PC-3 (cell line): ENCODE measurements around the gene CD8B2. TPM values are rescaled to one million over a fixed set of nuclear protein-coding genes. Genes with fewer than 3 reads are reported as not detected.

Experiments
- ATAC-seq: fragments of 200-7000 bp; cut with Tn5 transposase; 2 replicates; pipeline ENCODE4 v1.9.1; 2020; ENCODE audit warnings: mild to moderate bottlenecking, moderate library complexity
- BruUV-seq: library from RNA; stranded (reverse); fragments of 400-500 nt; replicated peaks from 2 replicates; lab custom pipeline; 2021; lab: Mats Ljungman, UMichigan
- CTCF ChIA-PET: fragments of 300-600 bp; sonication (Branson Sonifier 250); formaldehyde crosslinking; loops from one replicate; lab custom pipeline; 2022; ENCODE audit warnings: antibody characterized with exemption; lab: Charles Lee
- POLR2A ChIA-PET: fragments of 300-600 bp; sonication (Branson Sonifier 250); formaldehyde crosslinking; loops from one replicate; lab custom pipeline; 2022; ENCODE audit warnings: antibody characterized with exemption; ENCODE audit not compliant: unreplicated experiment; lab: Charles Lee
- DNase-seq: peaks from one replicate; pipeline ENCODE4 v3.0.0-alpha.2; 2015
- H2AFZ ChIP-seq: fragments of 300-600 bp; sonication (generic); 2 replicates; pipeline ENCODE4 v1.6.0; 2016; ENCODE audit warnings: antibody characterized with exemption, low read length
- H3F3A ChIP-seq: fragments of 300-600 bp; sonication (generic); one replicate; pipeline ENCODE4 v1.6.0; 2017; ENCODE audit warnings: antibody characterized with exemption, low read length, control low read depth, mild to moderate bottlenecking; ENCODE audit not compliant: unreplicated experiment
- H3K27ac ChIP-seq: fragments of 300-600 bp; sonication (generic); 2 replicates; pipeline ENCODE4 v1.5.1; 2016; ENCODE audit warnings: mild to moderate bottlenecking, low read length
- H3K27me3 ChIP-seq: fragments of 300-600 bp; sonication (generic); 2 replicates; pipeline ENCODE4 v1.6.1; 2016; ENCODE audit warnings: low read length, mixed read lengths
- H3K36me3 ChIP-seq: fragments of 300-600 bp; sonication (generic); 2 replicates; pipeline ENCODE4 v1.6.1; 2016; ENCODE audit warnings: low read depth, mixed run types, low read length, mixed read lengths
- H3K4me1 ChIP-seq: fragments of 300-600 bp; sonication (generic); 2 replicates; pipeline ENCODE4 v1.5.1; 2016; ENCODE audit warnings: low read length; ENCODE audit not compliant: insufficient read depth
- H3K4me2 ChIP-seq: fragments of 300-600 bp; sonication (generic); 2 replicates; pipeline ENCODE4 v1.6.0; 2016; ENCODE audit warnings: low read length
- H3K4me3 ChIP-seq: fragments of 300-600 bp; sonication (generic); 2 replicates; pipeline ENCODE4 v1.5.1; 2016; ENCODE audit warnings: mild to moderate bottlenecking, low read length, mixed read lengths
- H3K79me2 ChIP-seq: fragments of 300-600 bp; sonication (generic); 2 replicates; pipeline ENCODE4 v1.6.1; 2017; ENCODE audit warnings: low read length, mixed read lengths
- H3K9ac ChIP-seq: fragments of 300-600 bp; sonication (generic); 2 replicates; pipeline ENCODE4 v1.6.0; 2016; ENCODE audit warnings: mild to moderate bottlenecking, low read length
- H3K9me2 ChIP-seq: fragments of 300-600 bp; sonication (generic); replicated peaks from 2 replicates; pipeline ENCODE4 v1.6.1; 2016; ENCODE audit warnings: mixed run types, low read length, mixed read lengths
- H3K9me3 ChIP-seq: fragments of 300-600 bp; sonication (generic); 2 replicates; pipeline ENCODE4 v1.6.1; 2016; ENCODE audit warnings: low read length, mixed read lengths
- H4K20me1 ChIP-seq: fragments of 300-600 bp; sonication (generic); 2 replicates; pipeline ENCODE4 v1.6.1; 2016; ENCODE audit warnings: low read length, mixed read lengths
- CTCF ChIP-seq: fragments of 300-600 bp; sonication (generic); conservative IDR thresholded peaks from 2 replicates; pipeline ENCODE4 v1.5.1; 2017; ENCODE audit warnings: antibody characterized with exemption, low read depth, mild to moderate bottlenecking, low read length
- EZH2 ChIP-seq: fragments of 300-600 bp; sonication (generic); IDR thresholded peaks from one replicate; pipeline ENCODE4 v1.6.1; 2017; ENCODE audit warnings: antibody characterized with exemption, mild to moderate bottlenecking, low read length; ENCODE audit not compliant: unreplicated experiment
- EZH2phosphoT487 ChIP-seq: fragments of 300-600 bp; sonication (generic); IDR thresholded peaks from 2 replicates; pipeline ENCODE4 v1.6.1; 2018; ENCODE audit warnings: mild to moderate bottlenecking, antibody characterized with exemption, low read length, borderline replicate concordance
- intact Hi-C: fragments of 100-400 bp; cut with micrococcal nuclease; formaldehyde crosslinking; loops from 2 replicates; pipeline ENCODE4 v1.9.0; 2023
- total RNA-seq: library from RNA; depleted of rRNA; stranded (reverse); fragments of >200 nt; gene quantifications from 2 replicates; pipeline ENCODE4 v1.2.3, GENCODE V29; 2014

The CD8B2 gene
- total RNA-seq, 1 experiment from 2014 or later, result not detected

- no peaks in the 10 kb centered on the region for H3K9me3 ChIP-seq
- no peak overlapping the region for H3K4me3 ChIP-seq
- BruUV-seq, result no TSS peak
- H3K4me1 ChIP-seq, result no peaks in the 10 kb centered on the region
- intact Hi-C loops, result no loop called here
- H3K27ac ChIP-seq, result no peak overlapping the region
- TF ChIP-seq EZH2, result no peak
- no peak for TF ChIP-seq EZH2phosphoT487
- no peak for TF ChIP-seq CTCF
- H3K4me2 ChIP-seq, result no peak overlapping the region
- CTCF ChIA-PET, result no interaction called here
- no peak for ATAC-seq
- no peaks in the 10 kb centered on the region for H3F3A ChIP-seq
- DNase-seq, result no peak
- no peaks in the 10 kb centered on the region for H3K36me3 ChIP-seq
- POLR2A ChIA-PET, result no interaction called here
- no peaks in the 10 kb centered on the region for H3K9me2 ChIP-seq
- H3K9ac ChIP-seq, result no peak overlapping the region
- no peak overlapping the region for H2AFZ ChIP-seq
- peaks cover 39% of the 10 kb centered on the region for H3K27me3 ChIP-seq
- H3K79me2 ChIP-seq, result no peaks in the 10 kb centered on the region
- no peaks in the 10 kb centered on the region for H4K20me1 ChIP-seq
Observed at GRCh38 chr2:106547164-106547903, 60.2 kb downstream of the CD8B2 start.

GRCh38 chr2:106551417-106552130 is 64.4 kb downstream of the CD8B2 start:
- H3K4me3 ChIP-seq, result no peak overlapping the region
- DNase-seq (no peak), ATAC-seq (no peak)
- H3F3A ChIP-seq, result no peaks in the 10 kb centered on the region
- no peak overlapping the region for H3K27ac ChIP-seq
- ChIA-PET POLR2A (no interaction called here), CTCF (no interaction called here)
- H3K27me3 ChIP-seq, result peaks cover 71% of the 10 kb centered on the region
- H3K9me3 ChIP-seq, result no peaks in the 10 kb centered on the region
- BruUV-seq, result no TSS peak
- no peaks in the 10 kb centered on the region for H3K79me2 ChIP-seq
- TF ChIP-seq EZH2phosphoT487, result no peak
- no peak for TF ChIP-seq CTCF
- no peak for TF ChIP-seq EZH2
- 0 out of 2 replicates have a peak, but pooled peaks cover 3% of the 10 kb centered on the region for H4K20me1 ChIP-seq
- no peaks in the 10 kb centered on the region for H3K36me3 ChIP-seq
- intact Hi-C loops, result no loop called here
- no peak overlapping the region for H3K4me2 ChIP-seq
- H3K9me2 ChIP-seq, result no peaks in the 10 kb centered on the region
- no peak overlapping the region for H3K9ac ChIP-seq
- no peak overlapping the region for H2AFZ ChIP-seq
- H3K4me1 ChIP-seq, result no peaks in the 10 kb centered on the region

GRCh38 chr2:106552921-106553320 is 65.8 kb downstream of the CD8B2 start:
- Histone ChIP-seq H3K27me3 (peaks cover 74% of the 10 kb centered on the region), H3K79me2 (no peaks in the 10 kb centered on the region), H3K9me3 (no peaks in the 10 kb centered on the region), H3K4me1 (no peaks in the 10 kb centered on the region), H3K36me3 (no peaks in the 10 kb centered on the region), H3K9me2 (no peaks in the 10 kb centered on the region), H3K4me2 (no peak overlapping the region), H3K27ac (no peak overlapping the region), H2AFZ (no peak overlapping the region), H3K4me3 (no peak overlapping the region), H3K9ac (no peak overlapping the region), H4K20me1 (0 out of 2 replicates have a peak, but pooled peaks cover 3% of the 10 kb centered on the region), H3F3A (no peaks in the 10 kb centered on the region)
- DNase-seq (no peak), ATAC-seq (no peak)
- BruUV-seq, result no TSS peak
- ChIA-PET POLR2A (no interaction called here), CTCF (no interaction called here)
- intact Hi-C loops, result no loop called here
- no peak for TF ChIP-seq CTCF
- no peak for TF ChIP-seq EZH2
- no peak for TF ChIP-seq EZH2phosphoT487
